ENCODE data around the gene FECH. TPM values are rescaled to one million over a fixed set of nuclear protein-coding genes. Genes with fewer than 3 reads are reported as not detected.
"Not testable (repeated sequence)": the region's sequence is repeated elsewhere in the genome, so short reads cannot be mapped to it uniquely, and the experiment has no call there.

Gene FECH
- total and polyA plus RNA-seq, 11 donors, result 4.7 to 93.3 (median 41.4) TPM

DNA sequence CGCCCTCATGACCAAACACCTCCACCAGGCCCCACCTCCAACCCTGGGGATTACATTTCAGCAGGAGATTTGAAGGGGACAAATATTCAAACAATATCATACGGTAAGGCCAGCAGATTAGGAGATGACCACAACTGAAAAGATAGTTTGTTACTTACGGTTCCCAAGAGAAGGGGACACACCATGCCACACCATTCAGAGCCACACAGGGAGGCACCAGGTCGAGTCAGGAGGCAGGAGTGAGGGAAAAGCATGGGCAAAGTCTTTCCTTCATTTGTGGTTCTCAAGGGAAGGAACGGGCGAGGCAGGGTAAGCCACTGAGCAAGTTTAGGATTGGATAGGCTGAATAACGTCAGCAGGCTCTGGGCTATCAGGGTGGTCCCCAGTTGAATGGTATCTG, 57.4 kb downstream of the FECH start:
- Histone ChIP-seq H3K27me3 (no peaks in the 10 kb centered on the region), H3K4me1 (peaks cover 0 to 17% (median 8%) of the 10 kb centered on the region in 12 donors), H3K36me3 (no peaks in the 10 kb centered on the region), H3K4me3 (no peak overlapping the region), H3K27ac (no peak overlapping the region), H3K9me3 (peaks cover 0 to 10% (median 0%) of the 10 kb centered on the region in 12 donors)
- WGBS, 4 donors, result 74 to 79% (median 75%) methylated on average over 7 of the region's 7 CpGs
- TF ChIP-seq, protein P1, sequence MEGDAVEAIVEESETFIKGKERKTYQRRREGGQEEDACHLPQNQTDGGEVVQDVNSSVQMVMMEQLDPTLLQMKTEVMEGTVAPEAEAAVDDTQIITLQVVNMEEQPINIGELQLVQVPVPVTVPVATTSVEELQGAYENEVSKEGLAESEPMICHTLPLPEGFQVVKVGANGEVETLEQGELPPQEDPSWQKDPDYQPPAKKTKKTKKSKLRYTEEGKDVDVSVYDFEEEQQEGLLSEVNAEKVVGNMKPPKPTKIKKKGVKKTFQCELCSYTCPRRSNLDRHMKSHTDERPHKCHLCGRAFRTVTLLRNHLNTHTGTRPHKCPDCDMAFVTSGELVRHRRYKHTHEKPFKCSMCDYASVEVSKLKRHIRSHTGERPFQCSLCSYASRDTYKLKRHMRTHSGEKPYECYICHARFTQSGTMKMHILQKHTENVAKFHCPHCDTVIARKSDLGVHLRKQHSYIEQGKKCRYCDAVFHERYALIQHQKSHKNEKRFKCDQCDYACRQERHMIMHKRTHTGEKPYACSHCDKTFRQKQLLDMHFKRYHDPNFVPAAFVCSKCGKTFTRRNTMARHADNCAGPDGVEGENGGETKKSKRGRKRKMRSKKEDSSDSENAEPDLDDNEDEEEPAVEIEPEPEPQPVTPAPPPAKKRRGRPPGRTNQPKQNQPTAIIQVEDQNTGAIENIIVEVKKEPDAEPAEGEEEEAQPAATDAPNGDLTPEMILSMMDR (IDR thresholded peaks at IDR 0.05), result no peak
- TF ChIP-seq POLR2A (IDR thresholded peaks at IDR 0.05), result no peak
- DNase-seq, result no peak
- intact Hi-C loops (cut with DNase I), result no loop called here
- ATAC-seq, result no peak

DNA sequence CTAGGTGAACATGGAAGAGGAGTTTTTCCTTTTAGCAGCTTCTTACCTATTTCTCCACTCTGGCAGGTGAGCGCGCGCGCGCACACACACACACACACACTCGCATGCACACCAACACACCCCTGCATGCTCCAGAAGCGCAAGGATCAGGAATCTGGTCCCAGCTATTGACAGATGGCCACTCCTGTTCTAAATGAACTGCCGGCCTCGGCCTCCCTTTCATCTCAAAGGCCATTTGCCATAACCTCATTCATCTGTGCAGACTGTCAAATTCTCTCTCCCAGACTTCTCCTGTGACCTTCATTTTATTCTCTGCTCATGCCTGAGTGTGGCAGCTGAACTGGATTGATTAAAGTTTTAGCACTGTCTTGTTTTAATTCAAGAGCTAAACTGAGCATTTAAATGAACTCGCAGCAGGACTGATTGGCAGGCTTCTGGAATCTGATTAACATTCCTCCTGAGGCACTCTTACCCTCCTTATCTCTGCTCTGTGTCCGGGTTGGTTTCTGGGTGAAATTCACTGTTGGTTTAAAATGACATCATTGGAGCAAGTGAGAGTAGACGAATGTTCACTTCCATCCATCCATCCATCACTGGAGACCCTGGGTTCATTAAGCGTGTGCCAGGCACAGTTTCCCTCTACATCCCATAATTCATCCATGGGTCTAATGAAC, 58.8 kb downstream of the FECH start:
- Histone ChIP-seq H3K9me3 (peaks cover 0 to 10% (median 0%) of the 10 kb centered on the region in 12 donors), H3K27ac (no peak overlapping the region), H3K4me3 (no peak overlapping the region), H3K36me3 (no peaks in the 10 kb centered on the region), H3K27me3 (no peaks in the 10 kb centered on the region), H3K4me1 (peaks cover 0 to 12% (median 2%) of the 10 kb centered on the region in 12 donors)
- no peak for ATAC-seq
- TF ChIP-seq POLR2A (IDR thresholded peaks at IDR 0.05), result no peak
- TF ChIP-seq, protein P1 (IDR thresholded peaks at IDR 0.05), result no peak
- intact Hi-C loops (cut with DNase I), result no loop called here
- WGBS, 4 donors, result 51 to 72% (median 62%) methylated on average over 13 of the region's 13 CpGs
- DNase-seq, result no peak

- peaks cover 0 to 10% (median 0%) of the 10 kb centered on the region in 12 donors for H3K9me3 ChIP-seq
- H3K4me1 ChIP-seq, result peaks cover 0 to 10% (median 0%) of the 10 kb centered on the region in 12 donors
- peaks cover 0 to 4% (median 0%) of the 10 kb centered on the region in 9 donors for H3K27me3 ChIP-seq
- intact Hi-C loops (cut with DNase I), result no loop called here
- no peak for TF ChIP-seq POLR2A (IDR thresholded peaks at IDR 0.05)
- TF ChIP-seq, protein P1 (IDR thresholded peaks at IDR 0.05), result no peak
- peak in 2 of 4 donors; percentile 41 to 61 for ATAC-seq
- no peak for DNase-seq
- no peaks in the 10 kb centered on the region for H3K36me3 ChIP-seq
- 75 to 79% (median 77%) methylated on average over 11 of the region's 11 CpGs for WGBS, 4 donors
- H3K27ac ChIP-seq, result peak overlapping the region in 1 of 12 donors; percentile 79
- H3K4me3 ChIP-seq, result no peak overlapping the region
These were observed 63.1 kb downstream of the FECH start for GRCh38 chr18:57523171-57523956.

GRCh38 chr18:57522348-57522747, 64.2 kb downstream of the FECH start:
- H3K4me3 ChIP-seq; DNase-seq; H3K27ac ChIP-seq; H3K27me3 ChIP-seq; H3K36me3 ChIP-seq; ATAC-seq; intact Hi-C loops (cut with DNase I): not testable (repeated sequence)
- Histone ChIP-seq H3K4me1 (peaks cover 0 to 10% (median 0%) of the 10 kb centered on the region in 12 donors), H3K9me3 (peaks cover 0 to 10% (median 0%) of the 10 kb centered on the region in 12 donors)
